ENCODE data around the gene VWF. TPM values are rescaled to one million over a fixed set of nuclear protein-coding genes. Genes with fewer than 3 reads are reported as not detected.

Gene VWF
- total RNA-seq, 1 donor from 2014 or later, result not detected

GRCh38 chr12:5901416-5901815 is 223.1 kb downstream of the VWF start:
- H3K4me3 Mint-ChIP-seq, result no peak overlapping the region
- H3K4me1 Mint-ChIP-seq, result no peaks in the 10 kb centered on the region
- ChIA-PET POLR2A (no interaction called here), CTCF (no interaction called here)
- H3K9me3 Mint-ChIP-seq, result no peaks in the 10 kb centered on the region
- H3K27ac Mint-ChIP-seq, result no peak overlapping the region
- ATAC-seq (ENCODE audit: low read depth), result no peak
- intact Hi-C loops (cut with micrococcal nuclease), result no loop called here
- DNase-seq, result no peak
- no peak for TF ChIP-seq CTCF (IDR thresholded peaks at IDR 0.05)
- peaks cover 17% of the 10 kb centered on the region for H3K27me3 Mint-ChIP-seq
- H3K36me3 Mint-ChIP-seq (ENCODE audit: low read depth), result no peaks in the 10 kb centered on the region

- no peaks in the 10 kb centered on the region for H3K36me3 Mint-ChIP-seq (ENCODE audit: low read depth)
- H3K4me3 Mint-ChIP-seq, result no peak overlapping the region
- CTCF ChIA-PET, result no interaction called here
- TF ChIP-seq CTCF (IDR thresholded peaks at IDR 0.05), result no peak
- no peak for DNase-seq
- no peaks in the 10 kb centered on the region for H3K9me3 Mint-ChIP-seq
- no peaks in the 10 kb centered on the region for H3K4me1 Mint-ChIP-seq
- POLR2A ChIA-PET, result no interaction called here
- intact Hi-C loops (cut with micrococcal nuclease), result no loop called here
- ATAC-seq (ENCODE audit: low read depth), result no peak
- H3K27ac Mint-ChIP-seq, result no peak overlapping the region
- H3K27me3 Mint-ChIP-seq, result peaks cover 20% of the 10 kb centered on the region
These were observed 223.8 kb downstream of the VWF start for GRCh38 chr12:5900533-5901205.

GRCh38 chr12:5900076-5900475 is 224.4 kb downstream of the VWF start:
- no peak overlapping the region for H3K27ac Mint-ChIP-seq
- no peak for DNase-seq
- peaks cover 26% of the 10 kb centered on the region for H3K27me3 Mint-ChIP-seq
- no peak for TF ChIP-seq CTCF (IDR thresholded peaks at IDR 0.05)
- H3K4me1 Mint-ChIP-seq, result no peaks in the 10 kb centered on the region
- no peaks in the 10 kb centered on the region for H3K36me3 Mint-ChIP-seq (ENCODE audit: low read depth)
- H3K4me3 Mint-ChIP-seq, result no peak overlapping the region
- POLR2A ChIA-PET, result no interaction called here
- intact Hi-C loops (cut with micrococcal nuclease), result no loop called here
- no peak for ATAC-seq (ENCODE audit: low read depth)
- CTCF ChIA-PET, result no interaction called here
- no peaks in the 10 kb centered on the region for H3K9me3 Mint-ChIP-seq

- Mint-ChIP-seq H3K27ac (no peak overlapping the region), H3K4me3 (no peak overlapping the region), H3K4me1 (no peaks in the 10 kb centered on the region), H3K9me3 (no peaks in the 10 kb centered on the region), H3K27me3 (peaks cover 28% of the 10 kb centered on the region), H3K36me3 (ENCODE audit: low read depth) (no peaks in the 10 kb centered on the region)
- DNase-seq, result no peak
- no peak for TF ChIP-seq CTCF (IDR thresholded peaks at IDR 0.05)
- intact Hi-C loops (cut with micrococcal nuclease), result no loop called here
- no peak for ATAC-seq (ENCODE audit: low read depth)
- CTCF ChIA-PET, result no interaction called here
- POLR2A ChIA-PET, result no interaction called here
These were observed 224.8 kb downstream of the VWF start for GRCh38 chr12:5899675-5900074.

GRCh38 chr12:5898874-5899273 is 225.6 kb downstream of the VWF start:
- intact Hi-C loops (cut with micrococcal nuclease), result no loop called here
- ATAC-seq (ENCODE audit: low read depth) (no peak), DNase-seq (no peak)
- H3K4me3 Mint-ChIP-seq, result no peak overlapping the region
- no peaks in the 10 kb centered on the region for H3K36me3 Mint-ChIP-seq (ENCODE audit: low read depth)
- POLR2A ChIA-PET, result no interaction called here
- H3K9me3 Mint-ChIP-seq, result peaks cover 3% of the 10 kb centered on the region
- CTCF ChIA-PET, result no interaction called here
- no peak overlapping the region for H3K27ac Mint-ChIP-seq
- H3K4me1 Mint-ChIP-seq, result no peaks in the 10 kb centered on the region
- H3K27me3 Mint-ChIP-seq, result peaks cover 25% of the 10 kb centered on the region
- TF ChIP-seq CTCF (IDR thresholded peaks at IDR 0.05), result no peak

Other genes starting within 250 kb of the VWF start
- not detected in 2 replicates for gene ANO2, start 179.4 kb downstream of the VWF start, total RNA-seq
- gene CD9, start 75.7 kb upstream of the VWF start, total RNA-seq, result 1.6 and 2.5 TPM in 2 replicates
- gene PLEKHG6, start 186.0 kb upstream of the VWF start, total RNA-seq, result not detected in 2 replicates
- 0.37 TPM in 1 of 2 replicates, not detected in the other for gene TNFRSF1A, start 217.4 kb upstream of the VWF start, total RNA-seq

Data from activated B cell treated with CpG ODN at 0.5 μM for 24 hours (primary cell).